ENCODE results near the gene PARP9.

- TF ChIP-seq EZH2phosphoT487 (IDR thresholded peaks at IDR 0.05) (no peak), CTCF (IDR thresholded peaks at IDR 0.05) (no peak)
Measured at GRCh38 chr3:122519693-122520092, 44.4 kb downstream of the PARP9 start.

Data from neural progenitor cell (in vitro differentiated cells).